ENCODE measurements around the gene MYOZ3. TPM values are rescaled to one million over a fixed set of nuclear protein-coding genes. Genes with fewer than 3 reads are reported as not detected.
A peak's percentile ranks its signal among the peaks of the same experiment; 100 is the strongest.

The MYOZ3 gene
- polyA plus RNA-seq, 1 experiment = 0.51 TPM

DNA sequence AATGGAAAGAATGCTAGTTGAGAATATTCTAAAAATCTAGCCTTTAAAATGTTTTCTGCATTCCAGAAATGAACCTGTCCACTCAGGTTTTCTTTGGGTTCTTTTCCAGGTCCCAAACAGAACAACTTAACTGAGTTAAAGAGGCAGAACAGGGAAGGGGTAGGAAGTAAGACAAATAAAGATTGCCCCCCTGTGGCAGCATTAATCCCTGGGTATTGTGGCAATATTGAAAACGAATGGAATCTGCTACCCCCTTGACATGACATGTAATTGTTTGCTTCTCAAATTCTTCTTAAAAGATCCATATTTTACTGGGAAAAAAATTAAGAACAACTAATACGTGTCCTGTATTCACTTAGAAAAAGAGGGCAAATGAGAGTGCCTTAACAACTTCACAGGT lies 49.1 kb downstream of the MYOZ3 start:
- DNase-seq (ENCODE audit: low read depth, low spot score) = no peak
- CTCF ChIA-PET = interaction anchor here (0.7 to 2.5 kb wide), 5 partner anchors 10 to 151 kb away, joined by 3 to 10 read pairs (median 7); partner anchors contain the start of gene RBM22
- peak; percentile 40 for TF ChIP-seq CTCF (IDR thresholded peaks at IDR 0.05; ENCODE audit: low read depth, low read length)
- H3K27ac ChIP-seq (ENCODE audit: low read depth, low read length) = no peak overlapping the region
- no peak overlapping the region for H3K4me3 ChIP-seq (ENCODE audit: low read depth, low read length)
- POLR2A ChIA-PET = no interaction called here
- no peaks in the 10 kb centered on the region for H3K27me3 ChIP-seq (ENCODE audit: control insufficient read depth, insufficient read depth, low read length)
- H3K9me3 ChIP-seq (ENCODE audit: control insufficient read depth, insufficient read depth, low read length) = no peaks in the 10 kb centered on the region

GRCh38 chr5:150723845-150724244 lies 62.8 kb downstream of the MYOZ3 start:
- ChIA-PET POLR2A (no interaction called here), CTCF (no interaction called here)
- Histone ChIP-seq H3K27ac (ENCODE audit: low read depth, low read length) (no peak overlapping the region), H3K27me3 (ENCODE audit: control insufficient read depth, insufficient read depth, low read length) (no peaks in the 10 kb centered on the region), H3K9me3 (ENCODE audit: control insufficient read depth, insufficient read depth, low read length) (no peaks in the 10 kb centered on the region), H3K4me3 (ENCODE audit: low read depth, low read length) (no peak overlapping the region)
- no peak for TF ChIP-seq CTCF (IDR thresholded peaks at IDR 0.05; ENCODE audit: low read depth, low read length)
- DNase-seq (ENCODE audit: low read depth, low spot score) = no peak

Other genes with a start within 250 kb of the MYOZ3 start
- 2.9 and 4.9 TPM in 2 replicates for gene CD74, start 248.3 kb upstream of the MYOZ3 start, polyA plus RNA-seq (2011; rRNA removed)
- 3,620 and 4,046 TPM in 2 replicates for gene RPS14, start 211.5 kb upstream of the MYOZ3 start, polyA plus RNA-seq (2011; rRNA removed)
- 52.2 and 63.2 TPM in 2 replicates for gene NDST1, start 153.1 kb upstream of the MYOZ3 start, polyA plus RNA-seq (2011; rRNA removed)
- 10.1 and 12.7 TPM in 2 replicates for gene SYNPO, start 20.6 kb upstream of the MYOZ3 start, polyA plus RNA-seq (2011; rRNA removed)
- gene RBM22, start 39.8 kb downstream of the MYOZ3 start, polyA plus RNA-seq (2011; rRNA removed) = 42.4 and 49.5 TPM in 2 replicates
- 54.6 and 61.1 TPM in 2 replicates for gene DCTN4, start 97.8 kb downstream of the MYOZ3 start, polyA plus RNA-seq (2011; rRNA removed)
- gene SMIM3, start 117.5 kb downstream of the MYOZ3 start, polyA plus RNA-seq (2011; rRNA removed) = 34.3 and 36.3 TPM in 2 replicates
- gene IRGM, start 185.3 kb downstream of the MYOZ3 start, polyA plus RNA-seq (2011; rRNA removed) = not detected in 2 replicates
- gene ZNF300, start 243.7 kb downstream of the MYOZ3 start, polyA plus RNA-seq (2011; rRNA removed) = 7.3 and 10.1 TPM in 2 replicates

Data from AG04450 (cell line).